GM23338 (cell line): ENCODE results near the gene SPATS2.

Experiments
- CREB1 ChIP-seq: fragments of 250-450 bp; sonication (Bioruptor Pico); IDR thresholded peaks from 2 replicates; pipeline ENCODE4 v1.5.0; 2020; ENCODE audit warnings: low read depth, mild to moderate bottlenecking, moderate library complexity
- EZH2 ChIP-seq: fragments of 200-600 bp; sonication (generic); IDR thresholded peaks from one replicate; pipeline ENCODE4 v1.8.0; 2017; ENCODE audit warnings: antibody characterized with exemption, mild to moderate bottlenecking, low read depth; ENCODE audit not compliant: unreplicated experiment
- EZH2phosphoT487 ChIP-seq: fragments of 200-600 bp; sonication (generic); IDR thresholded peaks from one replicate; pipeline ENCODE4 v1.8.1; 2018; ENCODE audit warnings: antibody characterized with exemption; ENCODE audit not compliant: unreplicated experiment
- JUNB ChIP-seq: IDR thresholded peaks from one replicate; pipeline ENCODE4 v1.6.1; 2016; ENCODE audit warnings: antibody characterized with exemption; ENCODE audit not compliant: unreplicated experiment
- POLR2AphosphoS5 ChIP-seq: IDR thresholded peaks from 2 replicates; pipeline ENCODE4 v1.6.1; 2016; ENCODE audit warnings: antibody characterized with exemption, low read depth
- ZNF114 ChIP-seq: fragments of 250-450 bp; sonication (Bioruptor Pico); IDR thresholded peaks from 2 replicates; pipeline ENCODE4 v1.5.0; 2020; ENCODE audit warnings: mild to moderate bottlenecking, moderate library complexity
- TF ChIP-seq, protein P1 (sequence below): IDR thresholded peaks from one replicate; pipeline ENCODE4 v1.6.1; 2018; ENCODE audit warnings: antibody characterized with exemption; ENCODE audit not compliant: unreplicated experiment
- TF ChIP-seq, protein P2 (sequence below), 2 experiments: fragments of 200-600 bp in 1 of 2; sonication (generic) in 1 of 2; conservative IDR thresholded peaks; 2 replicates each; pipeline versions ENCODE4 v1.5.1 to v1.6.1; 2016 to 2017; ENCODE audit warnings: antibody characterized with exemption in 2 of 2, low read depth in 2 of 2, mild to moderate bottlenecking in 2 of 2, moderate library complexity in 1 of 2
- TF ChIP-seq, protein P3 (sequence below): IDR thresholded peaks from 2 replicates; pipeline ENCODE4 v1.6.1; 2016; ENCODE audit warnings: antibody characterized with exemption

GRCh38 chr12:49334681-49335080 is 32.6 kb upstream of the SPATS2 start:
- TF ChIP-seq, protein P1, sequence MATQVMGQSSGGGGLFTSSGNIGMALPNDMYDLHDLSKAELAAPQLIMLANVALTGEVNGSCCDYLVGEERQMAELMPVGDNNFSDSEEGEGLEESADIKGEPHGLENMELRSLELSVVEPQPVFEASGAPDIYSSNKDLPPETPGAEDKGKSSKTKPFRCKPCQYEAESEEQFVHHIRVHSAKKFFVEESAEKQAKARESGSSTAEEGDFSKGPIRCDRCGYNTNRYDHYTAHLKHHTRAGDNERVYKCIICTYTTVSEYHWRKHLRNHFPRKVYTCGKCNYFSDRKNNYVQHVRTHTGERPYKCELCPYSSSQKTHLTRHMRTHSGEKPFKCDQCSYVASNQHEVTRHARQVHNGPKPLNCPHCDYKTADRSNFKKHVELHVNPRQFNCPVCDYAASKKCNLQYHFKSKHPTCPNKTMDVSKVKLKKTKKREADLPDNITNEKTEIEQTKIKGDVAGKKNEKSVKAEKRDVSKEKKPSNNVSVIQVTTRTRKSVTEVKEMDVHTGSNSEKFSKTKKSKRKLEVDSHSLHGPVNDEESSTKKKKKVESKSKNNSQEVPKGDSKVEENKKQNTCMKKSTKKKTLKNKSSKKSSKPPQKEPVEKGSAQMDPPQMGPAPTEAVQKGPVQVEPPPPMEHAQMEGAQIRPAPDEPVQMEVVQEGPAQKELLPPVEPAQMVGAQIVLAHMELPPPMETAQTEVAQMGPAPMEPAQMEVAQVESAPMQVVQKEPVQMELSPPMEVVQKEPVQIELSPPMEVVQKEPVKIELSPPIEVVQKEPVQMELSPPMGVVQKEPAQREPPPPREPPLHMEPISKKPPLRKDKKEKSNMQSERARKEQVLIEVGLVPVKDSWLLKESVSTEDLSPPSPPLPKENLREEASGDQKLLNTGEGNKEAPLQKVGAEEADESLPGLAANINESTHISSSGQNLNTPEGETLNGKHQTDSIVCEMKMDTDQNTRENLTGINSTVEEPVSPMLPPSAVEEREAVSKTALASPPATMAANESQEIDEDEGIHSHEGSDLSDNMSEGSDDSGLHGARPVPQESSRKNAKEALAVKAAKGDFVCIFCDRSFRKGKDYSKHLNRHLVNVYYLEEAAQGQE: no peak
- TF ChIP-seq, protein P2, sequence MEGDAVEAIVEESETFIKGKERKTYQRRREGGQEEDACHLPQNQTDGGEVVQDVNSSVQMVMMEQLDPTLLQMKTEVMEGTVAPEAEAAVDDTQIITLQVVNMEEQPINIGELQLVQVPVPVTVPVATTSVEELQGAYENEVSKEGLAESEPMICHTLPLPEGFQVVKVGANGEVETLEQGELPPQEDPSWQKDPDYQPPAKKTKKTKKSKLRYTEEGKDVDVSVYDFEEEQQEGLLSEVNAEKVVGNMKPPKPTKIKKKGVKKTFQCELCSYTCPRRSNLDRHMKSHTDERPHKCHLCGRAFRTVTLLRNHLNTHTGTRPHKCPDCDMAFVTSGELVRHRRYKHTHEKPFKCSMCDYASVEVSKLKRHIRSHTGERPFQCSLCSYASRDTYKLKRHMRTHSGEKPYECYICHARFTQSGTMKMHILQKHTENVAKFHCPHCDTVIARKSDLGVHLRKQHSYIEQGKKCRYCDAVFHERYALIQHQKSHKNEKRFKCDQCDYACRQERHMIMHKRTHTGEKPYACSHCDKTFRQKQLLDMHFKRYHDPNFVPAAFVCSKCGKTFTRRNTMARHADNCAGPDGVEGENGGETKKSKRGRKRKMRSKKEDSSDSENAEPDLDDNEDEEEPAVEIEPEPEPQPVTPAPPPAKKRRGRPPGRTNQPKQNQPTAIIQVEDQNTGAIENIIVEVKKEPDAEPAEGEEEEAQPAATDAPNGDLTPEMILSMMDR (conservative IDR thresholded peaks at IDR 0.05; ENCODE audit: low read depth in 2 of 2): no peak
- TF ChIP-seq ZNF114 (CRISPR knock-in tag): no peak
- no peak for TF ChIP-seq EZH2phosphoT487
- TF ChIP-seq EZH2: peak; percentile 80
- TF ChIP-seq CREB1 (CRISPR knock-in tag): no peak
- TF ChIP-seq POLR2AphosphoS5: no peak
- no peak for TF ChIP-seq JUNB
- TF ChIP-seq, protein P3, sequence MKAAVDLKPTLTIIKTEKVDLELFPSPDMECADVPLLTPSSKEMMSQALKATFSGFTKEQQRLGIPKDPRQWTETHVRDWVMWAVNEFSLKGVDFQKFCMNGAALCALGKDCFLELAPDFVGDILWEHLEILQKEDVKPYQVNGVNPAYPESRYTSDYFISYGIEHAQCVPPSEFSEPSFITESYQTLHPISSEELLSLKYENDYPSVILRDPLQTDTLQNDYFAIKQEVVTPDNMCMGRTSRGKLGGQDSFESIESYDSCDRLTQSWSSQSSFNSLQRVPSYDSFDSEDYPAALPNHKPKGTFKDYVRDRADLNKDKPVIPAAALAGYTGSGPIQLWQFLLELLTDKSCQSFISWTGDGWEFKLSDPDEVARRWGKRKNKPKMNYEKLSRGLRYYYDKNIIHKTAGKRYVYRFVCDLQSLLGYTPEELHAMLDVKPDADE: no peak
